SK-N-SH treated with all-trans-retinoic acid at 6 μM for 48 hours (cell line): ENCODE data around the gene SORCS2.

Experiments
- CSDC2 ChIP-seq: fragments of 250-450 bp; sonication (Bioruptor Pico); IDR thresholded peaks from 2 replicates; pipeline ENCODE4 v1.5.0; 2020; ENCODE audit warnings: mild to moderate bottlenecking, moderate library complexity
- OSR1 ChIP-seq: fragments of 250-450 bp; sonication (Bioruptor Pico); IDR thresholded peaks from 2 replicates; pipeline ENCODE4 v1.8.0; 2022; ENCODE audit warnings: moderate library complexity, mild to moderate bottlenecking, inconsistent platforms

GRCh38 chr4:7686070-7686870, 493.9 kb downstream of the SORCS2 start:
- no peak for TF ChIP-seq OSR1 (CRISPR knock-in tag)
- TF ChIP-seq CSDC2 (CRISPR knock-in tag) = no peak
